Myocyte (in vitro differentiated cells): Measurements from ENCODE around the gene TBC1D22B. TPM values are rescaled to one million over a fixed set of nuclear protein-coding genes. Genes with fewer than 3 reads are reported as not detected.
A peak's percentile ranks its signal among the peaks of the same experiment; 100 is the strongest.
"Not testable (repeated sequence)": the region's sequence is repeated elsewhere in the genome, so short reads cannot be mapped to it uniquely, and the experiment has no call there.

Experiments used
- DNase-seq: peaks from one replicate; pipeline ENCODE4 v3.0.0-alpha.2; 2012; ENCODE audit warnings: low read depth
- total RNA-seq: library from RNA; depleted of rRNA; stranded (reverse); fragments of >200 nt; gene quantifications from 2 replicates; pipeline ENCODE4 v1.2.3, GENCODE V29; 2014

The TBC1D22B gene
- total RNA-seq, 1 donor from 2014 or later: 8.4 TPM

DNA sequence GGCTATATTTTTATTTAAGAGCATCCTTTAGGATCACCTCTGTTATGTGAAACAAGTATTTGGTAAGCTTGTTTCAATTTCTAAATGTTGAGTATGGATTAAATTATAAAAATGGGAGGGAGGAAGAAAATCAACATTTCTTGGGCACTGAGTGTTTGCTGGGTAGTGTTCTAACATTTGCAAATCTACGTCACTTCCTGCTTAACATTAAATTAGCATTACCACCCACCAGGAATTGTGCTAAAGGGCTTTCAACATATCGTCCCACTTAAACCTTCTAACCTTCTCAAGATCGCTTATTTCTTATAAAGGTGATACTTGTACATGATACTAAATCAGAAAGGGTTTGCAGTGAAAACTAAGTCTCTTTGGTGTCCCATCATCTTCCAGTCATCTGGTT lies 8.3 kb downstream of the TBC1D22B start:
- no peak for DNase-seq

DNA sequence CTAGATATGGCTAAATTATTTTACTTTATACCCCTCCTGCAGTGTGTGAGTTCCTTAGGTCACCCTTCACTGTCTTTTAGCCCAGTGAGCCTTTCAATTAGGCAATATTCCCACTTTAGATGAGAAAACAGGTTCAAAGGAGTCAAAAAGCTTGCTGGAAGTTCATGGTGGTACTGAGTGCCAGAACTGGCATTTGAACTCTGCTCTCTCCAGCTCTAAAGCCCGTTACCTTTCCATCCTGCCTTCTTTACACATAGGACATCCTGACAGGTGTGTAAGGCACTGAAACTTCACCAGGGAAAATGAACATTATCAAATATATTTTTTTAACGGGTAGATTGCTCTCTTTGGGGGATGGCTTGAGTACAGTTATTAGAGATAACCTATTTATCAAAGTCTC lies 11.5 kb downstream of the TBC1D22B start:
- no peak for DNase-seq

DNA sequence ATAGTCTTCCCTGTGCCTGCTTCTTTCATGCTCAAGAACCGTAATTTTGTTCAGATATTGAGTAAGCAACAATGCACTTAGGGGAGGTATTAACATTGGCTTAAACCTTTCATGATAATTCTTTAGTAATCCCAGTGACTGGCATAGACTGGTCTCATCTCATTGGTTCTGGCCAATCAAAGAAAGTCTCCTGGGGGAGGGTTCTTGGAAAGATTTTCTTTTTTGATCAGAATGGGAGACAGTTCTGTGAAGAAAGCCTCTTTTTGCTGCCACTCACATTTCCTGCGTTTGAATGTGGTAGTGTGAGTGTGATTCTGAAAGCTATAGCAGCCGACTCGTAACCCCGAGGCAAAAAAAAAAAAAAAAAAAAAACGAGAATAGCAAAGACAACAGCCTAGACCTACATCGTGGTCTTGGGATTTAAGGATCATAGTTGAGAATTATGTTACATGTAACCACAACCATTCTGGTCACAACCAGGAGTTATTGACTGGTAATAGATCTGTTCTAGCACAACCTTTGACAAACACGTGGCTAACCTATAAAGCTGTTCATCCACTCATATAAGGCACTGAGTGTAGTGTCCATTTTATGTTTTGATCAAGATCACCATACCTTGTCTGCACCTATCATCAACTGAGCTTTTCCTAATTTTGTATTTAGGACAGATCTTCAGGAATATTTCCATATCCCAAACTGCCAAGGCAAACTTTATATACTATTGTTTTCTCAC lies 15.4 kb downstream of the TBC1D22B start:
- DNase-seq: no peak

DNA sequence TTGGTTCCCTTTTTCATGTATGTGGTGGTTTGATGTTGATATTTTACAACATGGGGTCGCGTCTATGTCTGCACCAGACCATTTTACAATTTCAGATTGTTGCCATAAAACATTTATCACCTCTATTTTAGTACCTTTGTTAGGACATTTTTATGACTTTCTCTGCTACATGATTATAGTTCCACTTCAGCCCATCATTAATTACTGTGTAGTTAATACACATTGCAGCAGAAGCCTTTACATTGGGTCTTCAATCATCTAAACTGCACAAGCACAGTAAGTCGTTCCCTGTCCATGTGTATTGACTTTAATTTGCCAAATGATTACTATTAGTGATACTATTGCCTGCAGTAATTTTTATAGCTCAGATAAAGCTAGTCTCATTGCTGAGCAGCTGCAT lies 16.1 kb downstream of the TBC1D22B start:
- no peak for DNase-seq

DNA sequence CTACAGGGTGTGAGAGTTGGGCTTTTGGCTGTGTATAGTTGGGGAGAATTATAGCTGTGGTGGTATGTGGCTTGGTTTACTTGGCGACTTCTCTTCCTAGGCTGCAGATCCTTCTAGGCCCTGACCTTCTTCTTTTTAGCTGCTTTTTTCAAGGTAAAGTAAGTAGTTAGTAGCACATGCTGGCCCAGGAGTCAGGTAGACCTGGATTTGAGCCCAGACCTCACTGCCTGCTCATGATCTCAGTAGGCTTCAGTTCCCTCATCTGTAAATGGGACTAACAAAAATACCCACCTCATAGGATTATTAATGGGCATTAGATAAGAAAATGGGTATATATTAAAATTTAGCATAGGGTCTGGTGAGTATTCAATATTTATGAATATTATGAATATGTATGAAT lies 17.8 kb downstream of the TBC1D22B start:
- DNase-seq: no peak

DNA sequence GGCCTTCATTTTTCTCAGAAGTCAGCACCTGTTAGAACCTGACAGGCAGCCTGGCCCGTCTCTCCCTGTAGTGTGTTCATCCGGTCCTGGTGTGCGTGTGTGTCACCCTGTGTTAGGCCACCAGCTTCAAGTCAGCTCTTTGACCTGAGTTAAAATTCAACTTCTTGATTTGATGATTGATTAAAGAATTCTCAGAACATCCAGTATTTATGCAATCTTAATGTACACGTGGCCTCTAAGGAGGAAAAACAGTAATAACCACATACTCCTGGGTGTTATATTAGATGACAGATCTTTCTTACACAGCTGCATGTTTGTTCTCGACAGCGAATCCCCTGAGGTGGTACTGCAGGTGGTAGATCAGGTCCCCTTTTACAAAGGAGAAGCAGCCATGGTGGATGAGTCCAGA lies 19.4 kb downstream of the TBC1D22B start:
- no peak for DNase-seq

DNA sequence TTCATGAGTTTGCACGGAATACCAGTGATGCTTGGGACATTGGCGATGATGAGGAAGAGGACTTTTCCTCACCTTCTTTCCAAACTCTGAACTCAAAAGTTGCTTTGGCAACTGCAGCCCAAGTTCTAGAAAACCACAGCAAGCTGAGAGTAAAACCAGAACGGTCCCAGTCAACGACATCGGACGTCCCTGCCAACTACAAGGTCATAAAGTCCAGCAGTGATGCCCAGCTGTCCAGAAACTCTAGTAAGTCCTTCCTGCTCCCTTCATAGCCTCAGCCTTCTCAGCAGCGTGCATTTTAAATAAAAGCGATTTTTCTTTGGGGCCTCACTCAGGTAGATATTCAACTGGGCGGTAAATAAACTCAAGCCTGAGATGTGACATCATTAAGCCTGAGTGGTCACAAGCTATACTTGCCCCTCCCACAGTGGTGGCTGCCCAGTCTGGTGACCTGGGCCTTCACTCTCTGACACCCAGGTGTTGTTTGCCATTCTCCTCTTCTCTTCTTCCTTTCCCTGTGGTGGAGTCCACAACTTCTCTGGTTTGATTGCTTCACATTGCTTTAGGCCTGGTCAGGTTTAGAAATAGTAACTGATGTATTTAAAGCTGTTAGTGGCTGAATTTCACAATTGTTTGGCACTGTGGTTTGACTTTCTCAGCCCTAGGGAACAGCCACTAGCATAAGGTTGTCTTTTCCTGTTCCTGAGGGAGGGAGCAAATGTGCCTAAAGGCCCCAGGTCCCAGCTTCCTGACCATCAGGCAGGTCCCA lies 22.0 kb downstream of the TBC1D22B start:
- peak; percentile 88 for DNase-seq

DNA sequence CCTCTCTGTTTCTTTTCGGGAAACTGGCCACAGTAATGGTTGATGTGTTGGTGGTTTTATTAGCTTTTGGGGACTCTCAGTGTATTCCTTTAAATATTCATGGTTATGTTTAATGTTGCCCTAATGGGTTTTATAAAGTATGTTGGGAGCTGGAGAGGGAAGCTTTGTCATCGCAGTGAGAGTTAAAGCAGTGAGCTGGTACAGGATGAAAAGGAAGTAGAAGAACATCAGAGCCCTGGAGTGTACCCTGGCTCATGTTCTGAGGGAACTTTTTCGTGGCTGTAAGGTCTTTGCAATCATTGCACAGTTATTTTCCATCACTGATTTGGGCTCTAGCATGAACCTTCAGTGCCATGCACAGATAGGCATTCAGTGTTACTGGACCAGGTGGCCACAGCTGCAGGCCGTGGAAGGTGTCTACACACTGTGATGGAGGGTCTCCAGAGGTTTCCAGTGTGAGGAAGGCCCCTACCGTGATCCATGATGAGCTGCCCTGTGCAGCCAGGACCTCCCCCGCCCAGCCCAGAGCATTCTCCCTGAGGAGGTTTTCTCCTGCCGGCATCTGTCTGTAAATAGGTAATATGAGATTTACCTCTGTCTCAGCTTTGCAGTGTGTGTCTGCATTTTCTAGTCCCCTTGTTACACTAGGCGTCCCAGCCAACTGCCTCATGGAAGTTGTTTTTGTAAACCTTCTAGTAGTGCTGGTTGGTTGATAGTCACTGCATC lies 22.8 kb downstream of the TBC1D22B start:
- no peak for DNase-seq

DNA sequence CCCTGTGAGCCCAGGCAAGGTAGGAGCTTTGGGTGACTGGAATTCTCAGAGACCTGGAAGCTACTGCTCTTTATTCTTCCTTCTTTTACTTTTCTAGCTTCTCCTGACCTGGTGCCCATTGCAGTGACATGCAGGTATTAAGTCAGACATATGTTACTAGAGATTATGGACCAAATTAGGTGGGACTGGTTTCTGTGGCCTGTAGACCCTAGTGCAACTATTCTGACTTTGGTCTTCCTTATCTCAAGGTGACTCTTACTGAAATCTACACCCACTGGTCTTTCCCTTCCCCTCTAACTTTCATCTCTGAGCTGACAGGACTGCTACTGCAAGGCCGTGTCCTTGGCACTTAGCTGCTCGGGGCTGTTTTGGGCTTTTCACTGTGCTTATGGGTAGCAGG lies 24.8 kb downstream of the TBC1D22B start:
- no peak for DNase-seq

DNA sequence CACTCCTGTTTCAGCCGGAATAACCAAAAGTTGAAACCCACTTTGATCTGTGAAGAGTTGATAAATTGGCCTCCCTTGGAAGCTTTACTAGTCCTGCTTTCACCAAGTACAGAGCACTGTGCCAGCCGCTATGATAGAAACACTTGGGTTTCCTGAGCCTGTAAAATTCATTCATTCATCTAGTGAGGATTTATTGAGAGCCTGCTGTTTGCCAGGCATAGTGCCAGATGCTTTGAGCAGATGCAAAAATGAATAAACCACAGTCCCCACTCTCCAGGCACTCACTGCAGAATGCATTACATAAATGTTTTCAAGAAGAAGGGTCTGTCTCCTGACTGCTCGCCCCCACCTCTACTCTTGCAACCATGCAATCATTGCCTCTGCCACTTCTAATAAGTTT lies 25.7 kb downstream of the TBC1D22B start:
- DNase-seq: no peak

DNA sequence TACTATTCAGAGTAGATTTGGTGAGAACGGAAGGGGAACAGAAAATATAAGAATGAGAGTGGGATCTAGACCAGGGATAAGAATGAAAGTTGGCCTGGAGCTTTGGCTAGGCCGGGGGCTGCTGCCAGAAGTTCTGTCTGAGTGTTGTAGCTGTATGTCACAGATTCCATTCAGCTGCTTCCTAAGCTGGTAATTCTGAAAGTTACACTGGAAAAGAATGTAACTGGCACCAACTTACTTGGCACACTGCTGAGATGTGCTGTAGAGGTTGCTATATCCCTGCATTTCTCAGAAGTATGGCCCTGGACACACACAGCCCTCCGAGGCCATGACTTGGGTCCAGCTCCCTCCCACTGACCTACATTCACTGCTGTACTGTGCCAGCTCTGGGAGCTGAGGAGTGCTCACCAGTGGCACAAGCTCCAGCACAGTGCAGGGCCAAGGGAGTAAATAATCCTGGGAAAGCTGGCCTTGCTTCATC lies 26.1 kb downstream of the TBC1D22B start:
- DNase-seq: no peak

DNA sequence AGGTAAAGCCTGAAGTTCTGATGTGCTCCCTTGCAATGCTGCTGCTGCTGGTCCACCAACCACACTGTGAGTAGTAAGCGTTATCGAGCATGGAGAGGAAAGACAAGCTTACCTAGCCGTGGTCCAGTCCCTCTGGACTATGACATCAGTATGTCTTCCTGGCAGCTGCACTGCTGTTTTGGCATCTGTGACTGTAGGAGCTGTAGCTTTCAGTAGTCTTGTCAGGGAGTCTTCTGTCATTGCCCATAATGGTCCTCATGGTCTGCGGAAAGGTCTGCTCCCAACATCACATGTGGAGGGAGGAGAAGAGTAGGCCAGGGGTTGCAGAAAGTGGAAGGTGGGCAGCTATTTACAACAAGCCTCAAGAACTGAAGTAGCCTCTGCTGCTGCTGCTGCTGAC lies 27.2 kb downstream of the TBC1D22B start:
- no peak for DNase-seq

DNA sequence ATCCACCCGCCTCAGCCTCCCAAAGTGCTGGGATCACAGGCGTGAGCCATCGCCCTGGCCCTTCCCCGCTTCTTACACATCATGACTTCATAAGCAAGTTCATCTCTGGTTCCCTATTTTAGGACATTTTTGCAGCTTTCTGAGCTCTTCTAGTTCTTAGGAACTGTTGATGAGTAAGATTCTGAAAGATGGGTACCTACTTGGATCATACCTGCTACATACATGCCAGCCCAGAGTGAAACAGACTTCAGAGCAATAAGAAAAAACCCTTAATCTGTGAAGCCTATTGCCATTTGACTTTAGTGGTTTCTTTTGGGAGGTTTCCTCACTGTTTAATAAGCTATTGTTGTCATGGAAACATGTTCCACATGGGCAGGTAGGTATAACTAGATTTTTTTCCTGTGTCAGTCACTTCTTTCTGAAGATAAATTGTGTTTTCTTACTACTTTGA lies 28.3 kb downstream of the TBC1D22B start:
- no peak for DNase-seq

DNA sequence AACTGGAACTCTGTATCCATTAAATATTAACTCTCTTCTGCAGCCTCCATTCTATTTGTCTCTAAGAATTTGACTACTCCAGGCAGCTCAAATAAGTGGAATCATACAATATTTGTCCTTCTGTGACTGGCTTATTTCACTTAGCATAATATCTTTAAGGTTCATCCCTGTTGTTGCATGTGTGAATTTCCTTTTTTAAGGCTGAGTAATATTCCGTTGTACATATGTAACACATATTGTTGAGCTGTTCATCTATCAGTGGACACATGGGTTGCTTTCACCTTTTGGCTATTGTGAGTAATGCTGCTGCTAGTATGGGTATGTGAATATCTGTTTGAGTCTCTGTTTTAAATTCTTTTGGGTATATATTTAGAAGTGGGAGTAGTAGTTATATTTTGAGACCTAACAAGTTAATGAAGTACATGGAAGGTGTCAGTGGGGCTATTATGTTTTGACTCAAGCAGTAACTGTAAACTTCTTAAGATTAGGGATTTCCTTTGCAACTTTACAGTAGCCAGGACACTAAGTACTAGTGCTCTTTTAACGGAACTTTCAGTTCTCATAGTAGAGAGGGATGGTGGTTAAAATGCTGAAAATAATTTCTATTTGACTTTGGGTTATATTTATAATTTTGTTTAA lies 30.1 kb downstream of the TBC1D22B start:
- no peak for DNase-seq

DNA sequence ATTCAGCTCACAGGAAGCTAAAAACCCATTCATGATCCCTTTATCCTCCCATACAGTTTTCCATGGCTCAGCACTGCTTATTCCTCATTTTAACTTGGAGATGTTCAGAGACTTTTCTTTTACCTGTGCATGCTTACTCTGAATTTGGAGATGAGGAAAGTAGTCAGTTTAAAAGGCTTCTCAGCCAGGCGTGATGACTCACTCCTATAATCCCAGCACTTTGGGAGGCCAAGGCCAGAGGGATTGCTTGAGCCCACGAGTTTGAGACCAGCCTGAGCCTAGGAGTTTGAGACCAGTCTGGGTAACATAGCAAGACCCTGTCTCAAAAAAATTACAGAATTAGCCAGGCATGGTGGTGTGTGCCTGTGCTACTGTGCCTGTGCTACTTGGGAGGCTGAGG lies 30.7 kb downstream of the TBC1D22B start:
- no peak for DNase-seq

DNA sequence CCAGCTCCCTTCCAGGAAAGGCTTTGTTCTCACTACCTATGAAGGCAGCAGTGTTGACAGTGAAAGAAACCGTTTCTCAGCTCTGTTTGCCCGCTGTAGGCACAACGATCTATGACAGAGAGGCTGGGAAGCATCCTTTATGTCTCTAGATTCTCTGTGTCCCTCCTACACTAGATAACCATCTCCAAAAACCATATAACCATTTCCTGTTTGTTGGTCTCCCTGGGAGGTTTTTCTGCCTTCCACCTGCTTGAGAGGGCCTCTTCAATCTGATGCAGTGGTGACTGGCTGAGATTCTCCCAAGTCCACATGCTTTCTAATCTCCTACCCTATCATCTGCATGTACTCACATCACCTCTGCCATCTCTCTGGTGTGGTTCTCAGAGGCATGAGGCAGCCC lies 32.4 kb downstream of the TBC1D22B start:
- DNase-seq: no peak

DNA sequence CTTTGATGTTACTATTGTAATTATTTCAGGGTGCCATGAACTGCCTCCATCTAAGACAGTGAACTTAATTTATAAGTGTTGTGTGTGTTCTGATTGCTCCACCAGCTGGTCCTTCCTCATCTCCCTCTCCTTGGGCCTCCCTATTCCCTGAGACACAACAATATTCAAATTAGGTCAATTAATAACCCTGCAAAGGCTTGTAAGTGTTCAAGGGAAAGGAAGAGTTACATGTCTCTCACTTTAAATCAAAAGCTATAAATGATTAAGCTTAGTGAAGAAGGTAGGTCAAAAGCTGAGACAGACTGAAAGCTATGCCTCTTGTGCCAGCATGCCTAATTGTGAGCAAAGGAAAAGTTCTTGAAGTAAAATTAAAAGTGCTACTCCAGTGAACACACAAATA lies 35.9 kb downstream of the TBC1D22B start:
- DNase-seq: no peak

DNA sequence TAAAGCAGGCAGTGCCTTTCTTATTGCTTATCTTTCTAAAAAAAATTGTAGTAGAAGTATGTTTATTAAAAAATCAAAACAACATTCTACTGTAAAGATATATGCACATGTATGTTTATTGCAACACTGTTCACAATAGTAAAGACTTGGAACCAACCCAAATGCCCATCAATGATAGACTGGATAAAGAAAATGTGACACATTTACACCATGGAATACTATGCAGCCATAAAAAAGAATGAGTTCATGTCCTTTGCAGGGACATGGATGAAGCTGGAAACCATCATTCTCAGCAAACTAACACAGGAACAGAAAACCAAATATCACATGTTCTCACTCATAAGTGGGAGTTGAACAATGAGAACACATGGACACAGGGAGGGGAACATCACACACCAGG lies 40.1 kb downstream of the TBC1D22B start:
- DNase-seq: not testable (repeated sequence)

DNA sequence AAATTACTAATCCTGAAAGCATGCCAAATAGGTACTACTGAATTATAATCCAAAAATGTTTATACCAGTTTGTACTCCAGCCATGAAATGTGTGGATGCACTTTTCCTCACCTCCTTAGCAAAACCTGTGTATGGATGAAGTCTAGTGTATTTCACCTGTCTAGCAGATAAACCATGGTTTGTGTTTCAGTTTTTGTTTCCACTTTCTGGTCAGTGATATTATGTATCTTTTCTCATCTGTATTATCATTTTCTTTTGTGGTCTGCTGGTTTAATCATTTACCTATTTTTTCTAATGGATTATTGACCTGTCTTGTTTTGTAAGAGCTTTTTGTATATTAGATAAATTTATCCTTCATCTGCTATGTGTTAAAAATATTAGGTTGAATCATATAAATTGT lies 41.4 kb downstream of the TBC1D22B start:
- DNase-seq: no peak

DNA sequence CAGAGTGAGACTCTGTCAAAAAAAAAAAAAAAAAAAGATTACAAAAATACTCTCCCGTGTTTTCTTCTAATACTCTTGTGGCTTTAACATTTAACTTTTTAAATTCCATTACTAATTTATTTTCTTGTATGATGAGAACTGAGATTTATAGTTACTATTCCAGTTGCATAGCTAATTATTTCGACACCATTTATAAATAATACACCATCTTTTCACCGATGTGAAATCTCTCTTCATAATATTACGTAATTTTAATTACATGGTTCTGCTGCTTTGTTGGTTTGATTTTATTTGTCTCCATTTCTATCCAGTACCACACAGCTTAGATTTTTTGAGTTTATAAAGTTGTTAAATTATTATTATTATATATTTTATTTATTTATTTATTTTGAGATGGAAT lies 42.4 kb downstream of the TBC1D22B start:
- DNase-seq: no peak

DNA sequence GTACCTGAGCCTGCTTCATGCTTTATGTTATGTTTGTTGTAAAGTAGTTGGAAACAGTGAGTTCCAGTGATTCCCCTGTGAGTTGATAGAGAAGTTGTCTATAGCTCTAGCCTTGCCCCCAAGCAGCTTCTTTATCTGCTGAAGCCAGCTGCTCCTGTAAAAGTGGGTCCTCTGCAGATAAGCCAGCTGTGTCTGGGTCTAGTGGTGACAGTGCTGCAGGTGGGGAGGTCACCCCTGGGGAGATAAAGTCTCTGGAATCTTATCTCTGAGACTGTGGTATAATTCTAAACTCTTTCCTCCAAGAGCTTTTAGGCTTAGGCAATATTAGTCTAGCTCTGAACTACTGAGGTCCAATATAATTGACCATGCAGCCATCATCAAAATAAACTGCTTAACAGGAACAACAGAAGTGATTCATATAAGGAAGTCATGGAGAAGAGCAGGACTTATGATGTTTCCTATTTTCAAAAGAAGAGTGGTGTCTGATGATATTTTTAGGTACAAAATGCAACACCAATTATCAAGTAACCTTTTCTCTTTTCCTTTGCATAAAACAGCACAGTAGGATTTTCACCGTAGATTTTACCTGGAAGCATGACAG lies 44.6 kb downstream of the TBC1D22B start:
- DNase-seq: no peak
